HFFc6 (cell line): ENCODE data around the gene VSIG10L. TPM values are rescaled to one million over a fixed set of nuclear protein-coding genes. Genes with fewer than 3 reads are reported as not detected.

Experiments used
- DNase-seq: peaks from one replicate; pipeline ENCODE4 v3.0.0-alpha.2; 2018
- H3K27ac Mint-ChIP-seq: 2 replicates; pipeline ENCODE4 v1.8.0; 2020; ENCODE audit warnings: mild to moderate bottlenecking, mixed read lengths
- H3K27me3 Mint-ChIP-seq: 2 replicates; pipeline ENCODE4 v1.8.0; 2021; ENCODE audit warnings: mild to moderate bottlenecking, moderate library complexity, mixed read lengths; ENCODE audit not compliant: insufficient read depth
- H3K36me3 Mint-ChIP-seq: 2 replicates; pipeline ENCODE4 v1.8.0; 2021; ENCODE audit warnings: low read depth, mixed read lengths
- H3K4me1 Mint-ChIP-seq: 2 replicates; pipeline ENCODE4 v1.8.0; 2020; ENCODE audit warnings: low read depth, mixed read lengths
- H3K4me3 Mint-ChIP-seq: 2 replicates; pipeline ENCODE4 v1.8.0; 2020; ENCODE audit warnings: mild to moderate bottlenecking, moderate library complexity, mixed read lengths
- H3K9me3 Mint-ChIP-seq: 2 replicates; pipeline ENCODE4 v1.8.0; 2020; ENCODE audit warnings: mild to moderate bottlenecking, mixed read lengths
- total RNA-seq, 6 experiments: library from RNA; stranded (reverse); fragmentation: NEBNext Ultra II Directional; extraction: Animal tissue kit (Norgen Biotek cat#: 25700); gene quantifications; 2 replicates in 1 of 6; 3 replicates in 5 of 6; pipeline ENCODE4 v1.2.3, GENCODE V29; 2021
- TF ChIP-seq, protein P1 (sequence below): fragments of 200-600 bp; sonication (generic); IDR thresholded peaks from 2 replicates; pipeline ENCODE4 v1.5.0; 2021; ENCODE audit warnings: antibody characterized with exemption, mild to moderate bottlenecking

VSIG10L gene
- total RNA-seq, 6 experiments from 2014 or later = 0.79 to 1.6 (median 0.89) TPM

DNA sequence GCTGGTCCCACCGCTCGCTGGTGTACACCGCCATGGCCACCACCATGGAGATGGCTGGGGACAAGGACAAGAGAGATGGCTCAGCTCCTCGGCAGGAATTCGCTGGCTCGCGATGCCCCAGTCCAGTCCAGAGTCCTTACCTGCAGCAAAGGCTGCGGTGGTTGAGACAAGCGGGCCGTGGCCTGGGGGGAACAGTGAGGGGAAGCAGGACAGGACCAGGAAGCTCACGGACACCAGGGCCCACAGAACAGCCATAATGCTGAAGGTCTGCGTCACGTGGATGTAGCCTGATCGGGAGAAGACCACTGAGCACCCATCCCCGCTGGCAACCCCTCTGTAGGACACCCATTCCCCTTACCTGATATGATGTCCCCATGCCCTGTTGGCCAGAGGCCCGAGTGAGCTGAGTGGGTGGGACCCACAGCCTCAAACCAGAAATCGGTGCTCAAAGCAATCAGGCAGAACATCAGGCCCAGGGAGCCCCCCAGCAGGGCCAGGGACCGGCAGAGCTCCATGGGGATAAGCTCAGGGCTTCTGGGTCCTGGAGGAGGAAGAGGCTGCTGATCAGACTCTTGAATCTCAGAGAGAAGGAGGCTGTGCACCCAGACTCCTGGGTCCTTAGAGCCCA, 30.2 kb upstream of the VSIG10L start:
- TF ChIP-seq, protein P1, sequence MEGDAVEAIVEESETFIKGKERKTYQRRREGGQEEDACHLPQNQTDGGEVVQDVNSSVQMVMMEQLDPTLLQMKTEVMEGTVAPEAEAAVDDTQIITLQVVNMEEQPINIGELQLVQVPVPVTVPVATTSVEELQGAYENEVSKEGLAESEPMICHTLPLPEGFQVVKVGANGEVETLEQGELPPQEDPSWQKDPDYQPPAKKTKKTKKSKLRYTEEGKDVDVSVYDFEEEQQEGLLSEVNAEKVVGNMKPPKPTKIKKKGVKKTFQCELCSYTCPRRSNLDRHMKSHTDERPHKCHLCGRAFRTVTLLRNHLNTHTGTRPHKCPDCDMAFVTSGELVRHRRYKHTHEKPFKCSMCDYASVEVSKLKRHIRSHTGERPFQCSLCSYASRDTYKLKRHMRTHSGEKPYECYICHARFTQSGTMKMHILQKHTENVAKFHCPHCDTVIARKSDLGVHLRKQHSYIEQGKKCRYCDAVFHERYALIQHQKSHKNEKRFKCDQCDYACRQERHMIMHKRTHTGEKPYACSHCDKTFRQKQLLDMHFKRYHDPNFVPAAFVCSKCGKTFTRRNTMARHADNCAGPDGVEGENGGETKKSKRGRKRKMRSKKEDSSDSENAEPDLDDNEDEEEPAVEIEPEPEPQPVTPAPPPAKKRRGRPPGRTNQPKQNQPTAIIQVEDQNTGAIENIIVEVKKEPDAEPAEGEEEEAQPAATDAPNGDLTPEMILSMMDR = no peak
- no peak for DNase-seq
- H3K9me3 Mint-ChIP-seq = no peaks in the 10 kb centered on the region
- H3K27me3 Mint-ChIP-seq = peaks cover 24% of the 10 kb centered on the region
- no peak overlapping the region for H3K27ac Mint-ChIP-seq
- no peaks in the 10 kb centered on the region for H3K36me3 Mint-ChIP-seq
- H3K4me3 Mint-ChIP-seq = no peak overlapping the region
- peaks cover 6% of the 10 kb centered on the region for H3K4me1 Mint-ChIP-seq

DNA sequence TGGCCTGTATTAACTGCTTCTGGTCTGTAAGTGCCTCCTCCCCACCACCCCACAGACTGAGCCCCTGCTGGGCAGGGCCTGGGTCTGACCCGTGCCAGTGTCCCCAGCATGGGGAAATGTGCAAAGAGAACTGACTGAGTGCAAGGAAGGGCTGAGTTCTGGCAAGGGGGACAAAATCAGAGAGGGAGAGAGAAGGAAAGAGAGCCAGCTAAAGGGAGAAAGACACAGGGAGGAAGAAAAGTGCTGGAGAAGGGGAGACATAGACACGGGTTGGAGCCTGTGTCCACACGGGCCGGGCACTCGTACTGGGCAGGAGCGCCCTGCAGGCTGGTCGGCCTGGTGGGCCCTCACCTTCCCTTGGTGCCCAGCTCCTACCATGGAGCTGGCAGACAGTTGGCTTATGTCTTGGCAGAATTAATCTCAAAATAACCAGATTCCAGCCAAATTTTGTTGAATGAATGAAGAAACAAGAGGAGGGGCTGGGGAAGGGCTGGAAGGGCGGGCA, 29.3 kb upstream of the VSIG10L start:
- no peak overlapping the region for H3K4me3 Mint-ChIP-seq
- H3K36me3 Mint-ChIP-seq = no peaks in the 10 kb centered on the region
- H3K9me3 Mint-ChIP-seq = no peaks in the 10 kb centered on the region
- no peak for DNase-seq
- H3K4me1 Mint-ChIP-seq = peaks cover 13% of the 10 kb centered on the region
- H3K27ac Mint-ChIP-seq = no peak overlapping the region
- TF ChIP-seq, protein P1 = no peak
- H3K27me3 Mint-ChIP-seq = peaks cover 24% of the 10 kb centered on the region

DNA sequence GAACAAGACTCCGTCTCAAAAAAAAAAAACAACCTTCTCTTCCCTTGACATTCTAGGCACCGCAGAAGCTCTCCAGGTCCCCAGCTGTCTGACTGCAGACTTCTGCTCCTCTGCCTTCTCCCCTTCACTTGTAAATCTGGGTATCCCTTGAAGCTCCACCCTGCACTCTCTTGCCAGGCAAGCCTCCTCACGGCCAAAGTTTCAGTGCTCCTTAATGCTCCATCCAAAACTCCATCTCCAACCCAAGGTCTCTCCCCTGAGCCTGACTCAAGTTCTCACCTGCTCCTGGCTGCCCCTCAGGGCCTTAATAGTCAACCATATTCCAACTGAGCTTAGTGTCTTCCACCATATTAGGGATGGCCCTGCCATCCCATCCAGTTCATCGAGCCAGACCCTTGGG, 28.3 kb upstream of the VSIG10L start:
- Mint-ChIP-seq H3K9me3 (no peaks in the 10 kb centered on the region), H3K27me3 (peaks cover 24% of the 10 kb centered on the region), H3K4me3 (peak overlapping the region; percentile 6; the same call in 1 of the 2 replicates), H3K27ac (no peak overlapping the region), H3K36me3 (no peaks in the 10 kb centered on the region; the same call in 1 of the 2 replicates), H3K4me1 (peaks cover 17% of the 10 kb centered on the region)
- no peak for DNase-seq
- TF ChIP-seq, protein P1 = no peak

DNA sequence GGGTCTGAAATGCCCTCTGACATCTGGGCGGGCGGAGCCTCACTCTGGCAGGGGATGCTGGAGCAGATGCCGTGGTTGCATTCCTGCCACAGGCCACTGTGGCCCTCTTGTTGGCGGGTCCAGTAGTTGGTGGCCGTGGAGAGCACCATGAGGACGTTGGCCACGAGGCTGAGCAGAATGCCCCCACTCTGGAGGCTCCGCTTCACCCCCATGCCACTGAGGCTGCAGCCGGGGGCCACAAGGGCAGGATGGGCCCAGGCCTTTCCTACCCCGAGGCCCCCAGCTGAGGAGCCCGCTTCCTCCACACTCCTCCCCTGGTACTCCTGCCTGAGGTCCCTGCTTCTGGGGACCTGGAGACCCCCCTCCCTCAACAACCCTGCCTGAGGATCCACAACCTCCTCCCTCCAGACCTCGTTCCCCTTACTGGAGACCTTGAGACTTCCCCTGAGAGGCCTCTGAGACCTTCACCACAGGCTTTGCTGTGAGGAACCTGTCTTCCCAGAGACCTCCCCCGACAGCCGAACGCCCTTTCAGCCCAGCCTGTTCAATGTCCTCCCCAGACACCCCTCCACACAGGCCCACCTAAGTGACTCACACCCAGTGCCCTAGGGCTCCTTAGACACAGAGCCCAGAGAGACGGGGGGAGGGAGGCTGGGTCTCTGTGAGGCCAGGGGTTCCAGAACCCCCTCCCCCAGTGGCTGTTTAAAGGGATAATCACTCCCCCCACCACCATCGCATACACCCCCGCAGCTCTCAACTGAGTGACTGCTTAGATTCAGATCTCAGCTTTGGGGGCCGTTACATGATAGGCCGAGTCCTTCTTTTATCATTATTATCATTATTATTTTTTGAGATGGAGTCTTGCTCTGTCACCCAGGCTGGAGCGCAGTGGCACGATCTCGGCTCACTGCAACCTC, 26.7 kb upstream of the VSIG10L start, which contains the start of gene CLDND2:
CLDND2 (minus strand) TSS at position 638 of the 917 bp plus-strand sequence; CDS start at position 212, 426 bp downstream.
- Mint-ChIP-seq H3K36me3 (peaks cover 5% of the 10 kb centered on the region; the same call in 1 of the 2 replicates), H3K27ac (peak within 1 kb of the TSS; percentile 97), H3K9me3 (no peaks in the 10 kb centered on the region), H3K27me3 (peaks cover 16% of the 10 kb centered on the region), H3K4me1 (peaks cover 31% of the 10 kb centered on the region), H3K4me3 (peak within 1 kb of the TSS; percentile 97)
- TF ChIP-seq, protein P1 = no peak
- no peak for DNase-seq

DNA sequence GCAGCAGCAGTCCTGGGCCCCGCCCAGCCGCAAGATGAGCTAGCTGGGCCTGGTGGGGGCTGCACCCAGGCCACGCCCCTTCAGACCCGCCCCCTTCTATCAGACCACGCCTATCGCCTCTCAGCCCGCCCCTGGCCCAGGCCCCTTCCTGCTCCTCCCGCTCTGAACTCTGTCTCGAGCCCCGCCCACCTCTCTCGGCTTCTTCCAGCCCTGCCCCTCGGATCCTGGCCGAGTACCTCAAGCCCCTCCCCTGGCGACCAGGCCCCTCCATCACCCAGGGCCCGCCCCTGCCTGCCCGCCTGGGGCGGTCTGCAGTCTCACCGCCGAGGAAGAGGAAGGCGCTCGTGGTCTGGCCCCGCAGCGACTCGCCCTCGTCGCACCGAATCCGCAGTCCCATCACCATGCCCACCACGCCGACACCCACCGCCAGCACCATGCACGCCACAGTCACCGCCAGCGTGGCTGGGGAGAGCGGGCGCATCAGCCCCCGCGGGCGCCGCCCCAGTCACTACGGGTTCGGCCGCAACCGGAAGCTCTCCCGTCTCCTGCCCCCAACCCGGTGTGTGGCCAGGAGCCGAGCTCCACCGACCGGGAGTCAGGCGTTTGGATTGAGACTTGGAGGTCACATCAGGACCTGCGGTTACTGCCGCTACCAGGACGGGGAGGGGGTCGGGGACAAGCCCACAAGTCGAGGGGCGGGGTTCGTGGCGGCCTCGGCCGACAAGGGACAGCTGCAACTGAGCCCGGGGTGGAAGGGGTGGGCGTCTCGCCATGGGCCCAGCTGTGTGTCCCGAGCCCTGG, 25.8 kb upstream of the VSIG10L start:
- Mint-ChIP-seq H3K9me3 (no peaks in the 10 kb centered on the region), H3K4me1 (peaks cover 39% of the 10 kb centered on the region), H3K27me3 (peaks cover 13% of the 10 kb centered on the region), H3K36me3 (peaks cover 5% of the 10 kb centered on the region; the same call in 1 of the 2 replicates), H3K4me3 (peak overlapping the region; percentile 97), H3K27ac (peak overlapping the region; percentile 97)
- TF ChIP-seq, protein P1 = 0 out of 2 replicates have a peak, but pooled peaks have one; percentile 10
- DNase-seq = peak; percentile 99
